ENCODE measurements around the gene C1QA.

C1QA gene

GRCh38 chr1:22607154-22607553, 29.3 kb upstream of the C1QA start:
- peaks cover 19 to 43% (median 32%) of the 10 kb centered on the region in 11 experiments for H3K27me3 ChIP-seq
- H3K4me3 ChIP-seq: no peak overlapping the region

GRCh38 chr1:22608361-22608760, 28.1 kb upstream of the C1QA start:
- Histone ChIP-seq H3K27me3 (peaks cover 19 to 47% (median 34%) of the 10 kb centered on the region in 11 experiments), H3K4me1 (peaks cover 0 to 22% (median 6%) of the 10 kb centered on the region in 10 experiments; a peak in 10 of 20 replicates), H3K9me3 (replicated peaks in 1 of 11) (no peaks in the 10 kb centered on the region), H3K36me3 (no peaks in the 10 kb centered on the region), H3K9ac (no peak overlapping the region), H3K27ac (no peak overlapping the region), H3K4me3 (no peak overlapping the region), H4K20me1 (peaks cover 0 to 34% (median 6%) of the 10 kb centered on the region in 11 experiments; a peak in 10 of 22 replicates), H3K4me2 (peak overlapping the region in 2 of 11 experiments; percentile 33 to 65; a peak in 3 of 22 replicates)
- no peak for TF ChIP-seq Cebpa-rat (IDR thresholded peaks at IDR 0.05)

More at GRCh38 chr1:22607154-22607553, 29.3 kb upstream of the C1QA start:
- H3K36me3 ChIP-seq: no peaks in the 10 kb centered on the region
- H3K27ac ChIP-seq: no peak overlapping the region
- no peaks in the 10 kb centered on the region for H3K9me3 ChIP-seq (replicated peaks in 1 of 11)
- peaks cover 0 to 32% (median 6%) of the 10 kb centered on the region in 11 experiments; a peak in 11 of 22 replicates for H4K20me1 ChIP-seq
- H3K4me2 ChIP-seq: no peak overlapping the region
- no peak for TF ChIP-seq Cebpa-rat (IDR thresholded peaks at IDR 0.05)
- H3K4me1 ChIP-seq: peaks cover 0 to 22% (median 6%) of the 10 kb centered on the region in 10 experiments; a peak in 10 of 20 replicates
- H3K9ac ChIP-seq: no peak overlapping the region

GRCh38 chr1:22609291-22609690, 27.1 kb upstream of the C1QA start:
- peaks cover 19 to 56% (median 38%) of the 10 kb centered on the region in 11 experiments for H3K27me3 ChIP-seq
- no peak for TF ChIP-seq Cebpa-rat (IDR thresholded peaks at IDR 0.05)
- no peaks in the 10 kb centered on the region for H3K9me3 ChIP-seq (replicated peaks in 1 of 11)
- H3K9ac ChIP-seq: no peak overlapping the region
- H3K27ac ChIP-seq: no peak overlapping the region
- no peaks in the 10 kb centered on the region for H3K36me3 ChIP-seq
- no peak overlapping the region for H3K4me3 ChIP-seq
- H4K20me1 ChIP-seq: peaks cover 0 to 39% (median 6%) of the 10 kb centered on the region in 11 experiments; a peak in 10 of 22 replicates
- peaks cover 0 to 22% (median 6%) of the 10 kb centered on the region in 10 experiments; a peak in 10 of 20 replicates for H3K4me1 ChIP-seq
- no peak overlapping the region for H3K4me2 ChIP-seq

GRCh38 chr1:22611530-22611947, 24.9 kb upstream of the C1QA start:
- peaks cover 1 to 21% (median 7%) of the 10 kb centered on the region in 10 experiments; a peak in 17 of 20 replicates for H3K4me1 ChIP-seq
- H4K20me1 ChIP-seq: peaks cover 0 to 51% (median 5%) of the 10 kb centered on the region in 11 experiments; a peak in 9 of 22 replicates
- no peaks in the 10 kb centered on the region for H3K9me3 ChIP-seq (replicated peaks in 1 of 11)
- no peaks in the 10 kb centered on the region for H3K36me3 ChIP-seq
- H3K4me2 ChIP-seq: no peak overlapping the region
- H3K27me3 ChIP-seq: peaks cover 19 to 58% (median 40%) of the 10 kb centered on the region in 11 experiments
- no peak overlapping the region for H3K27ac ChIP-seq
- no peak overlapping the region for H3K9ac ChIP-seq
- H3K4me3 ChIP-seq: no peak overlapping the region
- TF ChIP-seq Cebpa-rat (IDR thresholded peaks at IDR 0.05): no peak

GRCh38 chr1:22612671-22613571, 23.5 kb upstream of the C1QA start:
- Histone ChIP-seq H3K9me3 (replicated peaks in 1 of 11) (no peaks in the 10 kb centered on the region), H3K9ac (no peak overlapping the region), H3K36me3 (no peaks in the 10 kb centered on the region), H3K27me3 (peaks cover 19 to 54% (median 41%) of the 10 kb centered on the region in 11 experiments), H4K20me1 (peaks cover 0 to 44% (median 5%) of the 10 kb centered on the region in 11 experiments; a peak in 9 of 22 replicates), H3K4me2 (no peak overlapping the region), H3K27ac (no peak overlapping the region), H3K4me3 (no peak overlapping the region), H3K4me1 (peaks cover 14 to 33% (median 20%) of the 10 kb centered on the region in 10 experiments)
- TF ChIP-seq Cebpa-rat (IDR thresholded peaks at IDR 0.05): no peak

GRCh38 chr1:22613572-22613918, 22.9 kb upstream of the C1QA start:
- H3K36me3 ChIP-seq: no peaks in the 10 kb centered on the region
- no peak overlapping the region for H3K9ac ChIP-seq
- H3K4me1 ChIP-seq: peaks cover 20 to 33% (median 26%) of the 10 kb centered on the region in 10 experiments
- H3K9me3 ChIP-seq (replicated peaks in 1 of 11): no peaks in the 10 kb centered on the region
- H3K27ac ChIP-seq: no peak overlapping the region
- no peak overlapping the region for H3K4me2 ChIP-seq
- no peak overlapping the region for H3K4me3 ChIP-seq
- peaks cover 13 to 53% (median 35%) of the 10 kb centered on the region in 11 experiments for H3K27me3 ChIP-seq
- no peak for TF ChIP-seq Cebpa-rat (IDR thresholded peaks at IDR 0.05)
- H4K20me1 ChIP-seq: peaks cover 0 to 43% (median 5%) of the 10 kb centered on the region in 11 experiments; a peak in 9 of 22 replicates

- Histone ChIP-seq H4K20me1 (peaks cover 0 to 43% (median 4%) of the 10 kb centered on the region in 11 experiments; a peak in 9 of 22 replicates), H3K4me3 (no peak overlapping the region), H3K9ac (no peak overlapping the region), H3K4me2 (no peak overlapping the region), H3K4me1 (peaks cover 24 to 35% (median 30%) of the 10 kb centered on the region in 10 experiments), H3K27me3 (peaks cover 8 to 50% (median 31%) of the 10 kb centered on the region in 11 experiments), H3K9me3 (replicated peaks in 1 of 11) (no peaks in the 10 kb centered on the region), H3K36me3 (no peaks in the 10 kb centered on the region), H3K27ac (no peak overlapping the region)
- no peak for TF ChIP-seq Cebpa-rat (IDR thresholded peaks at IDR 0.05)
Measured at GRCh38 chr1:22613951-22614350, 22.5 kb upstream of the C1QA start.

GRCh38 chr1:22615886-22616285, 20.5 kb upstream of the C1QA start:
- TF ChIP-seq Cebpa-rat (IDR thresholded peaks at IDR 0.05): no peak
- H3K4me1 ChIP-seq: peaks cover 41 to 51% (median 45%) of the 10 kb centered on the region in 10 experiments
- no peaks in the 10 kb centered on the region for H3K9me3 ChIP-seq (replicated peaks in 1 of 11)
- no peak overlapping the region for H3K27ac ChIP-seq
- no peak overlapping the region for H3K4me3 ChIP-seq
- H3K9ac ChIP-seq: no peak overlapping the region
- H4K20me1 ChIP-seq: peaks cover 0 to 38% (median 0%) of the 10 kb centered on the region in 11 experiments; a peak in 8 of 22 replicates
- peak overlapping the region in 6 of 11 experiments; percentile 11 to 89 (median 42); a peak in 6 of 22 replicates for H3K4me2 ChIP-seq
- no peaks in the 10 kb centered on the region for H3K36me3 ChIP-seq
- H3K27me3 ChIP-seq: peaks cover 0 to 30% (median 11%) of the 10 kb centered on the region in 11 experiments; a peak in 12 of 22 replicates

GRCh38 chr1:22616571-22616970, 19.9 kb upstream of the C1QA start:
- Histone ChIP-seq H3K36me3 (no peaks in the 10 kb centered on the region), H3K4me3 (no peak overlapping the region), H4K20me1 (peaks cover 0 to 37% (median 0%) of the 10 kb centered on the region in 11 experiments; a peak in 8 of 22 replicates), H3K9ac (no peak overlapping the region), H3K9me3 (replicated peaks in 1 of 11) (no peaks in the 10 kb centered on the region), H3K27ac (no peak overlapping the region), H3K27me3 (peaks cover 0 to 25% (median 11%) of the 10 kb centered on the region in 11 experiments; a peak in 12 of 22 replicates), H3K4me1 (peaks cover 41 to 53% (median 46%) of the 10 kb centered on the region in 10 experiments), H3K4me2 (peak overlapping the region; percentile 24 to 90 (median 57); a peak in 18 of 22 replicates)
- no peak for TF ChIP-seq Cebpa-rat (IDR thresholded peaks at IDR 0.05)
